HK-2 (cell line): ENCODE measurements around the gene WNT8A.

ENCODE experiments used
- DNase-seq: peaks from one replicate; pipeline ENCODE4 v3.0.0-alpha.2; 2018; ENCODE audit not compliant: unreplicated experiment

WNT8A gene

GRCh38 chr5:138091685-138092084 is 7.9 kb downstream of the WNT8A start:
- DNase-seq = no peak

GRCh38 chr5:138092301-138092700 is 8.5 kb downstream of the WNT8A start:
- DNase-seq = no peak

GRCh38 chr5:138093036-138093435 is 9.2 kb downstream of the WNT8A start:
- no peak for DNase-seq

- DNase-seq = no peak
These were observed 11.5 kb downstream of the WNT8A start for GRCh38 chr5:138095100-138095907.

GRCh38 chr5:138096363-138096762 is 12.5 kb downstream of the WNT8A start:
- DNase-seq = no peak

- DNase-seq = no peak
These were observed 13.4 kb downstream of the WNT8A start for GRCh38 chr5:138096997-138097828.

GRCh38 chr5:138102454-138103318 is 18.9 kb downstream of the WNT8A start:
- no peak for DNase-seq

GRCh38 chr5:138103319-138103637 is 19.4 kb downstream of the WNT8A start:
- no peak for DNase-seq

GRCh38 chr5:138105709-138106108 is 21.9 kb downstream of the WNT8A start:
- DNase-seq = no peak

GRCh38 chr5:138107213-138107612 is 23.4 kb downstream of the WNT8A start:
- no peak for DNase-seq

GRCh38 chr5:138109463-138110265 is 25.8 kb downstream of the WNT8A start:
- DNase-seq = no peak

- DNase-seq = no peak
These were observed 26.6 kb downstream of the WNT8A start for GRCh38 chr5:138110266-138110963.

GRCh38 chr5:138111181-138111580 is 27.3 kb downstream of the WNT8A start:
- no peak for DNase-seq

- DNase-seq = no peak
These were observed 28.1 kb downstream of the WNT8A start for GRCh38 chr5:138111937-138112336.

- DNase-seq = no peak
These were observed 31.4 kb downstream of the WNT8A start for GRCh38 chr5:138115254-138115653.

GRCh38 chr5:138128334-138128733 is 44.5 kb downstream of the WNT8A start:
- DNase-seq = no peak

GRCh38 chr5:138129347-138129746 is 45.5 kb downstream of the WNT8A start:
- DNase-seq = no peak

GRCh38 chr5:138132543-138132942 is 48.7 kb downstream of the WNT8A start:
- DNase-seq = no peak

GRCh38 chr5:138138949-138139780 is 55.3 kb downstream of the WNT8A start, which contains the start of gene NME5:
NME5 (minus strand) TSS chr5:138139428; CDS start chr5:138138780, 648 bp downstream.
- DNase-seq = peak; percentile 14

- DNase-seq = no peak
These were observed 55.9 kb downstream of the WNT8A start for GRCh38 chr5:138139781-138140090.
